Naive B cell (primary cell): Measurements from ENCODE around the gene WHRN. TPM values are rescaled to one million over a fixed set of nuclear protein-coding genes. Genes with fewer than 3 reads are reported as not detected.

Experiments
- ATAC-seq, 2 donors: fragments of 150-1000 bp; cut with Tn5 transposase; 2 replicates each; pipeline ENCODE4 v1.10.0; 2021; ENCODE audit warnings: low read depth in 2 of 2, mild to moderate bottlenecking in 2 of 2, moderate library complexity in 2 of 2
- DNase-seq: peaks from one replicate; pipeline ENCODE4 v3.0.0; 2022
- H3K27ac Mint-ChIP-seq, 6 donors: one replicate each; pipeline ENCODE4 v1.8.0; 2020 to 2022; ENCODE audit warnings: mild to moderate bottlenecking in 6 of 6, mixed read lengths in 6 of 6, moderate library complexity in 5 of 6, inconsistent platforms in 2 of 6
- H3K27me3 Mint-ChIP-seq, 3 donors: one replicate each; pipeline ENCODE4 v1.8.0; 2021 to 2022; ENCODE audit warnings: mixed read lengths in 3 of 3, mild to moderate bottlenecking in 1 of 3
- H3K36me3 Mint-ChIP-seq, 2 donors: one replicate each; pipeline ENCODE4 v1.8.0; 2020 to 2022; ENCODE audit warnings: mixed read lengths in 2 of 2, inconsistent platforms in 1 of 2, mild to moderate bottlenecking in 1 of 2
- H3K4me1 Mint-ChIP-seq, 3 donors: one replicate each; pipeline ENCODE4 v1.8.0; 2020 to 2022; ENCODE audit warnings: mixed read lengths in 3 of 3, inconsistent platforms in 1 of 3, mild to moderate bottlenecking in 1 of 3, moderate library complexity in 1 of 3
- H3K4me3 Mint-ChIP-seq, 8 donors: one replicate each; pipeline ENCODE4 v1.8.0; 2020 to 2022; ENCODE audit warnings: mild to moderate bottlenecking in 8 of 8, mixed read lengths in 8 of 8, moderate library complexity in 8 of 8, inconsistent platforms in 2 of 8
- H3K9me3 Mint-ChIP-seq, 7 donors: one replicate each; pipeline ENCODE4 v1.8.0; 2020 to 2022; ENCODE audit warnings: mixed read lengths in 7 of 7, mild to moderate bottlenecking in 5 of 7, inconsistent platforms in 2 of 7, moderate library complexity in 1 of 7
- polyA plus RNA-seq, 6 donors: library from polyadenylated mRNA; unstranded; fragments of 300-500 nt; fragmentation: Illumina TruSeq; gene quantifications; one replicate each; pipeline ENCODE4 v1.2.3, GENCODE V29; 2021; ENCODE audit warnings: low read depth in 6 of 6

The WHRN gene
- polyA plus RNA-seq, 6 donors from 2014 or later, result 0.27 to 2.0 (median 0.95) TPM

DNA sequence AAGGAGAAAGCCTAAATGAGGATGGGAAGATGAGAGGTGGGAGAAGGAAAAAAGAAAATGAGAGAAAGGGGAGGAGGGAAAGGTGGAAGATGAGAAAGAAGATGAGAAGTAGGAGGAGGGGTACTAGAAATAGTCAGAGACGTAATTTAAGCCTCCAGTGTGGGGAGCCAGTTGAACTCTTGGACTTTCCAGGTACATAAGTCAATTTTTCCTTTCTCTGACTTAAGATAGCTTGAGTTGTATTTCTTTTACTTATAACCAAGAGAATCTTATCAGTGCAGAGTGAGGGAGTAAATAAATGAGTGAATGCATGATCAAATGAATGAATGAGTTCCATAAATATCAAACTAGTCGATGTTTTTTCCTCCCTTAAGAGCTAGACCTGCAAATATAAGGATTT, 21.5 kb upstream of the WHRN start:
- ATAC-seq, result no peak
- H3K36me3 Mint-ChIP-seq, result peaks cover 0 to 16% of the 10 kb centered on the region in 2 donors
- peak overlapping the region in 1 of 6 donors; percentile 85 for H3K27ac Mint-ChIP-seq
- peaks cover 0 to 3% (median 0%) of the 10 kb centered on the region in 7 donors for H3K9me3 Mint-ChIP-seq
- no peak for DNase-seq
- peaks cover 0 to 8% (median 0%) of the 10 kb centered on the region in 3 donors for H3K4me1 Mint-ChIP-seq
- H3K27me3 Mint-ChIP-seq, result peaks cover 21 to 61% (median 54%) of the 10 kb centered on the region in 3 donors
- no peak overlapping the region for H3K4me3 Mint-ChIP-seq

DNA sequence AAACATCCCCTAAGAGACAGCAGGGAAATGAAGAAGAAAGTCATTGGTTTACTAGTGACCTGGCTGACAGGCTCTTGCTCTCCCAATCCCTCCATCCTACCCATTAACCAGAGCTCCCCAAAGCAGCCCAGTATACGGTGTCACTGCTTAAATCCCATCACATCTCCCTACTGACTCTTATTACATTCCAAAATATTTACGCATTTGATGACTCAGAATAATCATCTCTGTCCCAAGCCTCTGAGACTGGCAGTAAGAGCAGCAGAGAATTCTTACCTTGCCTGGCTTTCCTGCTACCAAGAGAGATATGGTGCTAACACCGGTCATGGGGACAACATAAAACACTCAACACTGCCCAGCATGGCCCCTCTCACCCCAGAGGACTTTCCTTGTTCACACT, 20.2 kb upstream of the WHRN start:
- H3K27me3 Mint-ChIP-seq, result peaks cover 17 to 66% (median 58%) of the 10 kb centered on the region in 3 donors
- no peak for ATAC-seq
- no peak overlapping the region for H3K4me3 Mint-ChIP-seq
- no peak for DNase-seq
- peaks cover 0 to 3% (median 0%) of the 10 kb centered on the region in 7 donors for H3K9me3 Mint-ChIP-seq
- H3K36me3 Mint-ChIP-seq, result peaks cover 0 to 16% of the 10 kb centered on the region in 2 donors
- H3K27ac Mint-ChIP-seq, result no peak overlapping the region
- H3K4me1 Mint-ChIP-seq, result peaks cover 0 to 8% (median 0%) of the 10 kb centered on the region in 3 donors

DNA sequence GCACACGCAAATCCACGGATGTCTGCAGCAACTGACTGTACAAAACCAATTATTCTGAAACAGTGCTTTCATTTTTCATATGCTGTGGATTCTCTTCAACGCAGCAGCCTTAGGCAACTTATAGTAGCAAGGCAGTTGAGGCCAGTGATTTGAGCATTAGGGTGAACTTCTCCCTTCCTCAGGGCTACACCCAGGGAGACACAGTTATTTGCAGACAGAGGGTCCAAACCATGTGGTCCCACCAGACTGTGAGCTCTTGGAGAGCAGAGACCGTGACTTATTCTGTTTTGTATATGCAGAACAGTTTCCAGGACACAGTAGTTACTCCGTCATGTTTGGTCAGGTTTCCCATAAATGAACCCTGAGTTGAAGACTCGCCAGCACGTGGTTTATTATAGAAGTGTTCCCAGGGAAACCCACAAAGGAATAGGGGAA, 19.0 kb upstream of the WHRN start:
- peaks cover 0 to 7% (median 0%) of the 10 kb centered on the region in 3 donors for H3K4me1 Mint-ChIP-seq
- H3K27me3 Mint-ChIP-seq, result peaks cover 16 to 62% (median 62%) of the 10 kb centered on the region in 3 donors
- ATAC-seq, result no peak
- no peak overlapping the region for H3K4me3 Mint-ChIP-seq
- peak overlapping the region in 1 of 6 donors; percentile 9 for H3K27ac Mint-ChIP-seq
- H3K36me3 Mint-ChIP-seq, result peaks cover 0 to 12% of the 10 kb centered on the region in 2 donors
- DNase-seq, result no peak
- H3K9me3 Mint-ChIP-seq, result peaks cover 0 to 3% (median 0%) of the 10 kb centered on the region in 7 donors

DNA sequence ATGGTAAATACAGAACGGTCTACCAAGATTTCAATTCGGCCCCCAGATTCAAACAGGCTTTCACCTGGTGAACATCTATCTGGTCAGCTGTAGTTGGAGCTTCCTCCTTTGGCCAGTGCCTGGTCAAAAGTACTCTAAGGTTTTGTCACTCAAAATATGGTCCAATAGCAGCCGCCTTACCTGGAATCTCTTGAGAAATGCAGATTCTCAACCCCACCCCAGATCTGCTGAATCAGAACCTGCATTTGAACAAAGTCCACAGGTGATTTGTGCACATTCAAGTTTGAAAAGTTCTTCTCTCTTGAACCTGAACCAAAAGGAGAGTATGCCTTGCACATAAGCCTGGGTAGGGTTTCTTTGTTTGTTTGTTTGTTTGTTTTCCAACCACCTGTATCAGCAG, 17.6 kb upstream of the WHRN start:
- no peak overlapping the region for H3K27ac Mint-ChIP-seq
- peaks cover 7 to 10% (median 9%) of the 10 kb centered on the region in 3 donors for H3K4me1 Mint-ChIP-seq
- H3K36me3 Mint-ChIP-seq, result peaks cover 0 to 7% of the 10 kb centered on the region in 2 donors
- no peak for DNase-seq
- H3K9me3 Mint-ChIP-seq, result peaks cover 0 to 3% (median 0%) of the 10 kb centered on the region in 7 donors
- ATAC-seq, result no peak
- H3K27me3 Mint-ChIP-seq, result peaks cover 12 to 57% (median 56%) of the 10 kb centered on the region in 3 donors
- H3K4me3 Mint-ChIP-seq, result no peak overlapping the region

DNA sequence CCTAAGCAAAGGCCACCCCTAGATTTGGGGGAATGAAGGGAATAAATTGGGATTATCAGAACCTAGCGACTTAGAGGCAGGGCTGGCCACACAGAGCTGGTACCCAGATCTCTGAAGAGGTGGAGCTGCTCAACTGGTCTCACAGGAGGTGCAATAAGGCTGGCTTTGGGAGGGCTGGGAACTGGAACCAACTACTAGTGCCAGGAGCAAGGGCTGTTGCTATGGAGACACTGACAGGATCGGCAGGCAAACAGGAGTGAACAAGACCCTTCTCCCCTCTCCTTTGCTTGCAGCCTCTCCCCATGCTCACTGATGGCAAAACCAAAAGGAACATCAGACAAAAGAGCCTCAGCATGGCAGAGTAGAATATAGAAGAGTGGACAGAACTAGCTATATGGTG, 17.0 kb upstream of the WHRN start:
- Mint-ChIP-seq H3K36me3 (peaks cover 0 to 7% of the 10 kb centered on the region in 2 donors), H3K27ac (no peak overlapping the region), H3K4me1 (peaks cover 7 to 13% (median 9%) of the 10 kb centered on the region in 3 donors), H3K4me3 (peak overlapping the region in 1 of 8 donors; percentile 53), H3K27me3 (peaks cover 12 to 57% (median 56%) of the 10 kb centered on the region in 3 donors), H3K9me3 (peaks cover 0 to 3% (median 0%) of the 10 kb centered on the region in 7 donors)
- DNase-seq, result no peak
- no peak for ATAC-seq

DNA sequence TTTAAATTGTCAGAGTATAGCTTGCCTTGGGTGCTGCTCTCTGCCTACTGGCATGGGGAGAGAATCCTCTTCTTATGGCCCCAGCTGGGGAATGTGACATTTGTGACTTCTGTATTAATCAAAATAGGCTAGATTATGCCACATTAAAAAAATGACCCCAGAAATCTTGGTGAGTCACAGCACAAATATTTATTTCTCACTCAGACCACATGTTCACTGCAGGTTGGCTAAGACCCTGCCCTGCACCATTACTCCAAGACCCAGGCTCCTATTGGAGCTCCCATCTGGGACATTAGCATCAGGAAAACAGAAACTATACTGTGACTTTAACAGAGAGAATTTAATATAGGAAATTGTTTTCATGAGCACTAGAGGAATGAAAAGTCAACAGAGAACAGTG, 16.6 kb upstream of the WHRN start:
- no peak for DNase-seq
- peaks cover 7 to 13% (median 9%) of the 10 kb centered on the region in 3 donors for H3K4me1 Mint-ChIP-seq
- no peak for ATAC-seq
- no peak overlapping the region for H3K27ac Mint-ChIP-seq
- H3K27me3 Mint-ChIP-seq, result peaks cover 12 to 57% (median 55%) of the 10 kb centered on the region in 3 donors
- no peak overlapping the region for H3K4me3 Mint-ChIP-seq
- peaks cover 0 to 3% (median 0%) of the 10 kb centered on the region in 7 donors for H3K9me3 Mint-ChIP-seq
- peaks cover 0 to 7% of the 10 kb centered on the region in 2 donors for H3K36me3 Mint-ChIP-seq

DNA sequence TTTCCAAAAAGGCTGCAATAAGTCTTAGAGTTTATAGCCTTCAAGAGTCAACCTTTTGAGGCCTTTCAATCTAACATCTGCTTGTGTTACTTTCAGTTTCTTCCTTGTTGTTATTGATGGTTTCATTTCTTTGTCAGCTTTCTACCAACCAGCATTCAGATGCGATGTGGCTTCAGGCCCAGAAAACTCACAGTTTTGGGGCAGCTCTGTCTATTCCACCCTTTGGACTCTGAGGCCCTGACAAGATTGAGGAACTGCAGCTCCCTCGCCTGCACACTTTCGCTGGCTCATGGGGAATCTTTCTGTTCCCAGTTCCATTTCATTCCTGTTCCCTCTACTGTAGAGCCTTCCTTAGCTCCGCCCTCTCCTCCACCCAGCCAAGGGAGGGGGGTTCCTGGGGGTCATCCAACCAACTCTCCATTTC, 13.3 kb upstream of the WHRN start:
- DNase-seq (no peak), ATAC-seq (peak; percentile 63 to 70)
- Mint-ChIP-seq H3K27ac (peak overlapping the region in 1 of 6 donors; percentile 81), H3K36me3 (no peaks in the 10 kb centered on the region), H3K27me3 (peaks cover 5 to 37% (median 23%) of the 10 kb centered on the region in 3 donors), H3K9me3 (no peaks in the 10 kb centered on the region), H3K4me1 (peaks cover 18 to 29% (median 28%) of the 10 kb centered on the region in 3 donors), H3K4me3 (peak overlapping the region in 1 of 8 donors; percentile 4)

DNA sequence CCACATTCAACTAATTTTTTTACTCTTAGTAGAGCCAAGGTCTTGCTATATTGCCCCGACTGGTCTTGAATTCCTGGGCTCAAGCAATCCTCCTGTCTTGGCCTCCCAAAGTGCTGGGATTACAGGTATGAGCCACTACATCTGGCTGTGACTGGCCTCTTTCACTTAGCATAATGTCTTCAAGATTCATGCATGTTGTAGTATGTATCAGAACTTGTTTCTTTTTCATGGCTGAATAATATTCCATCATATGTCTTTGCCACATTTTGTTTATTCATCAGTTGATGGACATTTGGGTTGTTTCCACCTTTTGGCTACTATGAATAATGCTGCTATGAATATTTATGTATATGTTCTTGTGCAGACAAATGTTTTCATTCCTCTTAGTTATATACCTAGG, 12.8 kb upstream of the WHRN start:
- H3K27ac Mint-ChIP-seq, result no peak overlapping the region
- no peak overlapping the region for H3K4me3 Mint-ChIP-seq
- ATAC-seq (no peak), DNase-seq (no peak)
- H3K36me3 Mint-ChIP-seq, result no peaks in the 10 kb centered on the region
- peaks cover 3 to 35% (median 18%) of the 10 kb centered on the region in 3 donors for H3K27me3 Mint-ChIP-seq
- peaks cover 22 to 34% (median 33%) of the 10 kb centered on the region in 3 donors for H3K4me1 Mint-ChIP-seq
- H3K9me3 Mint-ChIP-seq, result no peaks in the 10 kb centered on the region

DNA sequence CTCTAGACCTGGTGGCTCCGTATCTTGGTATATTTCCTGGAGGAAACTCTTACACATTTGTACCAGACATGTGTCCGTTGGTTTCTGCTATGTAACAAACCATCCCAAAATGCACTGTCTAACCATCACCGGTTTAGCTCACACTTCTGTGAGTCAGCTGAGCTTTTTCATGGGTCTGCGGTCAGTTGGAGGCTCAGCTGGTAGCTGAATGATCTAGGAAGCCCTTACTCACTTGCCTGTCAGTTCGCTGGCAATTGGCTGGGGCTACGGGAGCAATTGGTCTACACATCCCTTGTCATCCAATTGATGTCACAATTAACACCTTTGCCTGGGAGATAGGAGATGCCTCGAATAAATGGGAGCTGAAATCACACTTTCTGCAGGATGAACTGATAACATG, 11.6 kb upstream of the WHRN start:
- Mint-ChIP-seq H3K4me3 (no peak overlapping the region), H3K4me1 (peaks cover 26 to 41% (median 38%) of the 10 kb centered on the region in 3 donors), H3K27me3 (peaks cover 3 to 39% (median 6%) of the 10 kb centered on the region in 3 donors), H3K27ac (no peak overlapping the region), H3K9me3 (no peaks in the 10 kb centered on the region), H3K36me3 (no peaks in the 10 kb centered on the region)
- DNase-seq (no peak), ATAC-seq (no peak)

DNA sequence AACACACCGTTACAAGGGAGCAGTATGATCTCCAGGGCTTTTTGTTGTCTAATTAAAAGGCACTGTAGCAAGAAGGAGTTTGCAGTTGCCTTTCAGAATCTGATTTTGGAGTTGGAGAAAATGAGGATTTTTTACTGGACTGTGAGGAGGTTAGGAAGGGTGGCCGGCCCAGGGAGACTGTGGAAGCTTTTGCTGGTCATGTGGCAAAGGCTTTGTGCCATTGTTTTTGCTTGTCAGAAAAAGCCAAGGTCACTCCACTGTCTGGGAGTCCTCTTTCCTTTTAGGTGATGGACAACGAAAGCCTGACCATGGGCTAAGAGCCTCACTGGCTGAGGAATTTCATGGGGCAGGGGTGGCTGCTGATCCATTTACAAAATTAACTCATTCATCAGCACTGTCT, 10.3 kb upstream of the WHRN start:
- no peak for DNase-seq
- Mint-ChIP-seq H3K27me3 (peaks cover 0 to 44% (median 3%) of the 10 kb centered on the region in 3 donors), H3K4me3 (no peak overlapping the region), H3K4me1 (peaks cover 26 to 41% (median 38%) of the 10 kb centered on the region in 3 donors), H3K9me3 (no peaks in the 10 kb centered on the region), H3K36me3 (no peaks in the 10 kb centered on the region), H3K27ac (no peak overlapping the region)
- no peak for ATAC-seq

DNA sequence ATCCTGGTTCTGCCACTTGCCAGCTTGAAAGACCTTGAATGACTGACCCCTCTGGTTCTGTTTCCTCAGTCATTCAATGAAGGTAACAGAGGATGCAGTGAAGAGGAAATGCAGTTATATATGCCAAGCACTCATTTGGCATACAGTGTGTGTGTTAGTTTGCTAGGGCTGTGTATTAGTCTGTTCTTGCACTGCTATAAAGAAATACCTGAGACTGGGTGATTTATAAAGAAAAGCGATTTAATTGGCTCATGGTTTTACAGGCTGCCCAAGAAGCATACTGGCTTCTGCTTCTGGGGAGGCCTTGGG, 8.6 kb upstream of the WHRN start:
- no peaks in the 10 kb centered on the region for H3K9me3 Mint-ChIP-seq
- H3K4me3 Mint-ChIP-seq, result peak overlapping the region in 2 of 8 donors; percentile 25 to 65
- peak overlapping the region in 3 of 6 donors; percentile 6 to 43 (median 18) for H3K27ac Mint-ChIP-seq
- H3K4me1 Mint-ChIP-seq, result peaks cover 26 to 39% (median 38%) of the 10 kb centered on the region in 3 donors
- no peaks in the 10 kb centered on the region for H3K36me3 Mint-ChIP-seq
- peaks cover 10 to 55% (median 16%) of the 10 kb centered on the region in 3 donors for H3K27me3 Mint-ChIP-seq
- no peak for ATAC-seq
- DNase-seq, result no peak

DNA sequence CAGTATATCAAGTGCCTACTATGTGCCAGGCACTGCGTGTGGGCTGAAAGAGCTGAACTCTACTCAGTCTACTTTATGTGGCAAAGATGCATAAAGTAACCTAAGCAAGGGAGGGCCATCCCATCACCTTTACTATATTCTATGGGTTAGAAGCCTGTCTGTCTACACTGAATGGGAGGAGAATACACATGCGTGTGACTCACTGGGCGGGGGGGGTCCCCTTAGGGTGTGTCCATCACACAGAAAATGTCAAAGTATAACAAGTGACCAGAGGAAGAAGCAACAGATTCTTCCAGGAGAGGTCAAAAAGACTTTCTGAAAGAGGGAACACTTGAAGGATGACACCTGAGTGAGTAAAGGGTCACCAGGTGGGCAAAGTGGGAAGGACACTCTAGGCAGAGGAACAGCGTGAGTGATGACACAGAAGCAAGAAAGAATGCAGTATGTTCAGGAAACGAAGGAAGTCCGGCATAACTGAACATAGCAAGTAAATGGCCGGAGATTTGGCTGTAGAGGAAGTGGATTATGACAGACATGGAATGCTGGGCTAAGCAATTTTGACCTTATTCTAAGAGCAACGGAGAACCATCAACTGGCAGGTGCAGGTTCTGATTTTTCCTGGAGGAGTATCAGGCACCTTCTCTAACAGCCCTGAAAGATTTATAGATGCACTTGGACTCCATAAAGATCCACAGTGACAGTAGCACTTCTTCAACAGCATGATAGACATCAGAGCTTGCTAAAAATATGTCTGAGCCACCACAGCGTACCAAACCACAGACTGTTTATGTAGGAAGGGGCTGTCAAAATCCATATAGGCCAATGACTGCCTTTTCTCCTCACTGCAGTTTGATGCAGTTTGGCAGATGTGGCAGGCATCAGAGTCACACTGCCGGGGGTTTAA, 8.0 kb upstream of the WHRN start:
- DNase-seq (no peak), ATAC-seq (peak; percentile 34 to 44)
- no peaks in the 10 kb centered on the region for H3K9me3 Mint-ChIP-seq
- H3K4me3 Mint-ChIP-seq, result peak overlapping the region in 2 of 8 donors; percentile 25 to 65
- peaks cover 12 to 57% (median 17%) of the 10 kb centered on the region in 3 donors for H3K27me3 Mint-ChIP-seq
- peak overlapping the region in 3 of 6 donors; percentile 6 to 94 (median 11) for H3K27ac Mint-ChIP-seq
- no peaks in the 10 kb centered on the region for H3K36me3 Mint-ChIP-seq
- H3K4me1 Mint-ChIP-seq, result peaks cover 20 to 34% (median 33%) of the 10 kb centered on the region in 3 donors

DNA sequence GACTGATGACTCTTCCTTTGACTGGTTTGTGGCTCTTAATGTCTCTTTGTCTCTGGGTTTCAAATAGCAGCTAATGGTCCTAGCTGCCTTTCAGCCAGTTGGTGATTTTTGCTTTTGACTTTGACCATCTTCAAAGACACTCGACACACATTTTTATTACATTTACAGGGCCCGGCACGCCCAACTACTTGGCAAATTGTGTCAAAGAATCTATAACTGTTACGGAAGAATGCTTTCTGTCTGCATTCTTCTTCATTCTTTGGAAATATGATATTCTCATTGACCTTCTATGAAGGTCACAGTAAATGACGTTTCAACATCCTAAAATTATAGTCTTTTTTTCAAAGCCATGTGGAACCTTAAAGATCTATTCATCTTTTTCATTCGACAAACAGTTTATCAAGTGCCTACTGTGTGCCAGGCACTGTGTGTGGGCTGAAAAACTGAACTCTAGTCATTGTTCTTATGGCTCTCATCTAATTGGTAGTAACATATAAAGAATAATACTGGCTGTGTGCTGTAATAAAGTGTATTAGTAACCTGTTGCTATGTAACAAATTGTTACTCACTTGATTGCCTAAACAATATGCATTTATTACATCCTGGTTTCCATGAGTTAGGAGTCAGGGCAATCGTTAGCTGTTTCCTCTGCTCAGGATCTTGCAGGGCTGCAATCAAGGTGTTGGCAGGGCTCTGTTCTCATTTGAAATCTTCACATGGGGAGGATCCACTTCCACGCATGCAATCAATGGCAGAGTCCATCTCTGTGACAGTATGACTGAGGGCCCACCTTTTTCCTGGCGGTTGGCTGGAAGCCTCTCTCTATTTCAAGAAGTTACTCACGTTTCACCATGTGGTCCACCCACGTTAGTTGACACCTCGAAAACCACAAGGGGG, 7.0 kb upstream of the WHRN start:
- H3K9me3 Mint-ChIP-seq, result no peaks in the 10 kb centered on the region
- H3K36me3 Mint-ChIP-seq, result no peaks in the 10 kb centered on the region
- peaks cover 12 to 57% (median 22%) of the 10 kb centered on the region in 3 donors for H3K27me3 Mint-ChIP-seq
- ATAC-seq (no peak), DNase-seq (no peak)
- H3K4me3 Mint-ChIP-seq, result no peak overlapping the region
- H3K4me1 Mint-ChIP-seq, result peaks cover 20 to 42% (median 38%) of the 10 kb centered on the region in 3 donors
- no peak overlapping the region for H3K27ac Mint-ChIP-seq
